AG09309 (cell line): ENCODE data around the gene G0S2.

Experiments used
- DNase-seq: peaks from one replicate; pipeline ENCODE4 v3.0.0-alpha.2; 2010; ENCODE audit warnings: low read depth
- H3K4me3 ChIP-seq: 2 replicates; pipeline ENCODE4 v1.5.1; 2011; ENCODE audit warnings: mild to moderate bottlenecking, low read depth, low read length, moderate library complexity; ENCODE audit not compliant: control insufficient read depth
- CTCF ChIP-seq: IDR thresholded peaks from 2 replicates; pipeline ENCODE4 v1.5.1; 2011; ENCODE audit warnings: mild to moderate bottlenecking, low read depth, low read length, inconsistent platforms; ENCODE audit not compliant: insufficient read depth, control insufficient read depth; ENCODE audit errors: missing control alignments

Gene G0S2

GRCh38 chr1:209705033-209705598 is 29.9 kb downstream of the G0S2 start:
- no peak overlapping the region for H3K4me3 ChIP-seq
- TF ChIP-seq CTCF, result no peak
- DNase-seq, result no peak

- no peak for DNase-seq
- no peak overlapping the region for H3K4me3 ChIP-seq
- TF ChIP-seq CTCF, result no peak
Observed at GRCh38 chr1:209706622-209707021, 31.4 kb downstream of the G0S2 start.

GRCh38 chr1:209707308-209707707 is 32.1 kb downstream of the G0S2 start:
- H3K4me3 ChIP-seq, result no peak overlapping the region
- DNase-seq, result no peak
- TF ChIP-seq CTCF, result no peak

GRCh38 chr1:209708297-209708696 is 33.1 kb downstream of the G0S2 start:
- no peak for DNase-seq
- no peak overlapping the region for H3K4me3 ChIP-seq
- no peak for TF ChIP-seq CTCF

- no peak for TF ChIP-seq CTCF
- H3K4me3 ChIP-seq, result no peak overlapping the region
- no peak for DNase-seq
Observed at GRCh38 chr1:209710093-209710492, 34.9 kb downstream of the G0S2 start.

GRCh38 chr1:209710847-209711246 is 35.6 kb downstream of the G0S2 start:
- H3K4me3 ChIP-seq, result no peak overlapping the region
- no peak for TF ChIP-seq CTCF
- no peak for DNase-seq

GRCh38 chr1:209714338-209714737 is 39.1 kb downstream of the G0S2 start:
- TF ChIP-seq CTCF, result no peak
- H3K4me3 ChIP-seq, result no peak overlapping the region
- no peak for DNase-seq
